Fibroblast of upper back skin (primary cell): ENCODE data around the gene CFAP68.
"Not testable (repeated sequence)": the region's sequence is repeated elsewhere in the genome, so short reads cannot be mapped to it uniquely, and the experiment has no call there.

Experiments used
- DNase-seq: peaks from one replicate; pipeline ENCODE4 v3.0.0-alpha.2; 2013

Gene CFAP68

GRCh38 chr11:111918390-111919256, 39.3 kb downstream of the CFAP68 start, which contains the start of gene C11orf52:
Gene C11orf52 (plus strand): TSS chr11:111918913. CDS start chr11:111918973, 60 bp downstream.
- DNase-seq, result no peak

GRCh38 chr11:111920908-111921307, 41.6 kb downstream of the CFAP68 start:
- DNase-seq, result no peak

- DNase-seq, result no peak
These were observed 42.3 kb downstream of the CFAP68 start for GRCh38 chr11:111921541-111922230.

- DNase-seq, result peak; percentile 89
These were observed 43.5 kb downstream of the CFAP68 start for GRCh38 chr11:111922803-111923202.

GRCh38 chr11:111923351-111923788, 44.0 kb downstream of the CFAP68 start:
- peak; percentile 72 for DNase-seq

- DNase-seq, result no peak
These were observed 44.6 kb downstream of the CFAP68 start for GRCh38 chr11:111923951-111924350.

GRCh38 chr11:111925953-111926352, 46.6 kb downstream of the CFAP68 start:
- no peak for DNase-seq

GRCh38 chr11:111926505-111927391, 47.4 kb downstream of the CFAP68 start:
- DNase-seq, result peak; percentile 96

GRCh38 chr11:111930472-111930871, 51.1 kb downstream of the CFAP68 start:
- no peak for DNase-seq

- DNase-seq, result no peak
These were observed 53.2 kb downstream of the CFAP68 start for GRCh38 chr11:111932611-111932950.

GRCh38 chr11:111933176-111933575, 53.8 kb downstream of the CFAP68 start:
- not testable (repeated sequence) for DNase-seq

GRCh38 chr11:111933872-111934271, 54.5 kb downstream of the CFAP68 start:
- peak; percentile 50 for DNase-seq

GRCh38 chr11:111934306-111934705, 55.0 kb downstream of the CFAP68 start:
- no peak for DNase-seq
